Kidney (tissue), 14 donors: ENCODE measurements around the gene ANKLE1. TPM values are rescaled to one million over a fixed set of nuclear protein-coding genes. Genes with fewer than 3 reads are reported as not detected.
A peak's percentile ranks its signal among the peaks of the same experiment; 100 is the strongest.

Source experiments
- DNase-seq, 5 donors: peaks; one replicate each; pipeline ENCODE4 v3.0.0-alpha.2; 2013 to 2020
- FAIRE-seq: peaks from 2 replicates; lab custom pipeline; 2012; peaks lifted over from hg19 to GRCh38; lab: Jason Lieb, UNC
- H3K27ac ChIP-seq, 2 donors: one replicate each; pipeline ENCODE4 v1.7.0; 2013; ENCODE audit warnings: low read depth in 2 of 2, low read length in 2 of 2, inconsistent platforms in 1 of 2
- H3K27me3 ChIP-seq: one replicate; pipeline ENCODE4 v1.7.1; 2013; ENCODE audit warnings: low read length, inconsistent platforms; ENCODE audit not compliant: control insufficient read depth, insufficient read depth
- H3K36me3 ChIP-seq, 3 donors: one replicate each; pipeline versions ENCODE4 v1.7.0 to v1.7.1; 2013; ENCODE audit warnings: low read length in 3 of 3, control low read depth in 1 of 3, inconsistent platforms in 1 of 3; ENCODE audit not compliant: insufficient read depth in 3 of 3, control insufficient read depth in 2 of 3
- H3K4me1 ChIP-seq, 3 donors: one replicate each; pipeline versions ENCODE4 v1.7.0 to v1.7.1; 2013; ENCODE audit warnings: low read length in 3 of 3, inconsistent platforms in 1 of 3, low read depth in 1 of 3; ENCODE audit not compliant: control insufficient read depth in 2 of 3, insufficient read depth in 2 of 3
- H3K4me3 ChIP-seq, 3 donors: one replicate each; pipeline versions ENCODE4 v1.7.0 to v1.8.1; 2013; ENCODE audit warnings: low read length in 3 of 3, control low read depth in 1 of 3, inconsistent platforms in 1 of 3
- H3K9ac ChIP-seq, 3 donors: one replicate each; pipeline versions ENCODE4 v1.7.0 to v1.7.1; 2013; ENCODE audit warnings: low read length in 3 of 3, control low read depth in 1 of 3, inconsistent platforms in 1 of 3
- H3K9me3 ChIP-seq, 3 donors: one replicate each; pipeline versions ENCODE4 v1.7.0 to v1.7.1; 2013; ENCODE audit warnings: low read length in 3 of 3, control low read depth in 1 of 3, inconsistent platforms in 1 of 3; ENCODE audit not compliant: control insufficient read depth in 2 of 3, insufficient read depth in 1 of 3
- CTCF ChIP-seq: IDR thresholded peaks from 3 replicates; pipeline ENCODE4 v1.5.1; 2012; ENCODE audit warnings: mild to moderate bottlenecking, moderate library complexity, borderline replicate concordance; ENCODE audit not compliant: insufficient read depth; ENCODE audit errors: extremely low read depth
- intact Hi-C: fragments of 100-400 bp; cut with DNase I; formaldehyde crosslinking; loops from one replicate; pipeline ENCODE4 v1.11.1; 2022
- polyA plus RNA-seq: library from polyadenylated mRNA; stranded (reverse); fragments of 350-450 nt; fragmentation: Illumina TruSeq; extraction: RNeasy Lipid Tissue Mini Kit (QIAGEN cat#74804); gene quantifications from one replicate; pipeline ENCODE4 v1.2.3, GENCODE V29; 2014; ENCODE audit warnings: low read depth, low replicate concordance; ENCODE audit not compliant: insufficient read depth
- total RNA-seq: library from RNA; stranded (reverse); fragmentation: NEBNext Ultra II Directional; extraction: Animal tissue kit (Norgen Biotek cat#: 25700); gene quantifications from one replicate; pipeline ENCODE4 v1.2.1, GENCODE V29; 2021
- donor health status: control.
- donor health status: control.
- donor health status: control.
- donor health status: control.
- donor health status: control.
- donor health status: DM: yes; HTN: yes; CAD: no.
- donor health status: Normal renal cell carcinoma (clear cell type).

The ANKLE1 gene
- total and polyA plus RNA-seq, 2 donors from 2014 or later: 0.54 TPM; not detected in 1

GRCh38 chr19:17309198-17309964 lies 27.7 kb downstream of the ANKLE1 start, which contains the start of gene DDA1:
Gene DDA1, plus strand, starts transcription at chr19:17309563. Its CDS starts 92 bp downstream, at chr19:17309655.
- peak within 1 kb of the TSS; percentile 80 to 87 (median 81) for H3K4me3 ChIP-seq
- H3K9me3 ChIP-seq: no peaks in the 10 kb centered on the region
- peaks cover 0 to 6% (median 2%) of the 10 kb centered on the region in 3 donors for H3K36me3 ChIP-seq
- TF ChIP-seq CTCF: no peak
- DNase-seq (peak; percentile 99 to 100 (median 100)), FAIRE-seq (peak; percentile 99)
- H3K27ac ChIP-seq: peak within 1 kb of the TSS in 1 of 2 donors; percentile 57
- intact Hi-C loops: no loop called here
- H3K9ac ChIP-seq: peak within 1 kb of the TSS; percentile 67 to 68 (median 68)
- peaks cover 0 to 30% (median 6%) of the 10 kb centered on the region in 3 donors for H3K4me1 ChIP-seq
- no peaks in the 10 kb centered on the region for H3K27me3 ChIP-seq

- Histone ChIP-seq H3K36me3 (peaks cover 0 to 11% (median 2%) of the 10 kb centered on the region in 3 donors), H3K27me3 (no peaks in the 10 kb centered on the region), H3K4me3 (peak overlapping the region; percentile 80 to 87 (median 81)), H3K4me1 (peaks cover 0 to 26% (median 6%) of the 10 kb centered on the region in 3 donors), H3K9me3 (no peaks in the 10 kb centered on the region), H3K9ac (peak overlapping the region; percentile 67 to 68 (median 68)), H3K27ac (no peak overlapping the region)
- FAIRE-seq (no peak), DNase-seq (no peak)
- no peak for TF ChIP-seq CTCF
- intact Hi-C loops: no loop called here
Measured at GRCh38 chr19:17309965-17310461, 28.3 kb downstream of the ANKLE1 start.

- DNase-seq (no peak), FAIRE-seq (no peak)
- Histone ChIP-seq H3K27ac (no peak overlapping the region), H3K4me1 (peaks cover 0 to 18% (median 6%) of the 10 kb centered on the region in 3 donors), H3K4me3 (no peak overlapping the region), H3K9me3 (no peaks in the 10 kb centered on the region), H3K36me3 (peaks cover 0 to 17% (median 4%) of the 10 kb centered on the region in 3 donors), H3K27me3 (no peaks in the 10 kb centered on the region), H3K9ac (peak overlapping the region in 1 of 3 donors; percentile 3)
- no peak for TF ChIP-seq CTCF
- intact Hi-C loops: no loop called here
Measured at GRCh38 chr19:17311455-17312188, 29.9 kb downstream of the ANKLE1 start.
